Measurements from ENCODE around the gene TUBB2A.

Gene TUBB2A

GRCh38 chr6:3135668-3136291 is 21.6 kb downstream of the TUBB2A start:
- H3K4me3 ChIP-seq (ENCODE audit: low read depth, low read length) = no peak overlapping the region
- in situ Hi-C loops (cut with HindIII; ENCODE audit: low sequenced_read_pairs) = no loop called here
- DNase-seq (ENCODE audit: low read depth, low spot score) = no peak
- no peak for TF ChIP-seq CTCF (IDR thresholded peaks at IDR 0.05; ENCODE audit: low read depth, low read length)

- no peak for DNase-seq (ENCODE audit: low read depth, low spot score)
- H3K4me3 ChIP-seq (ENCODE audit: low read depth, low read length) = no peak overlapping the region
- TF ChIP-seq CTCF (IDR thresholded peaks at IDR 0.05; ENCODE audit: low read depth, low read length) = no peak
- in situ Hi-C loops (cut with HindIII; ENCODE audit: low sequenced_read_pairs) = no loop called here
Measured at GRCh38 chr6:3133515-3133914, 23.8 kb downstream of the TUBB2A start.

- no peak for DNase-seq (ENCODE audit: low read depth, low spot score)
- no peak overlapping the region for H3K4me3 ChIP-seq (ENCODE audit: low read depth, low read length)
- TF ChIP-seq CTCF (IDR thresholded peaks at IDR 0.05; ENCODE audit: low read depth, low read length) = no peak
- in situ Hi-C loops (cut with HindIII; ENCODE audit: low sequenced_read_pairs) = no loop called here
Measured at GRCh38 chr6:3131695-3132094, 25.6 kb downstream of the TUBB2A start.

GRCh38 chr6:3128356-3129108 is 28.8 kb downstream of the TUBB2A start:
- no peak for DNase-seq (ENCODE audit: low read depth, low spot score)
- in situ Hi-C loops (cut with HindIII; ENCODE audit: low sequenced_read_pairs) = no loop called here
- H3K4me3 ChIP-seq (ENCODE audit: low read depth, low read length) = no peak overlapping the region
- TF ChIP-seq CTCF (IDR thresholded peaks at IDR 0.05; ENCODE audit: low read depth, low read length) = no peak

- in situ Hi-C loops (cut with HindIII; ENCODE audit: low sequenced_read_pairs) = no loop called here
- DNase-seq (ENCODE audit: low read depth, low spot score) = no peak
- H3K4me3 ChIP-seq (ENCODE audit: low read depth, low read length) = no peak overlapping the region
- TF ChIP-seq CTCF (IDR thresholded peaks at IDR 0.05; ENCODE audit: low read depth, low read length) = no peak
Measured at GRCh38 chr6:3125815-3126214, 31.5 kb downstream of the TUBB2A start.

GRCh38 chr6:3124667-3125066 is 32.7 kb downstream of the TUBB2A start:
- DNase-seq (ENCODE audit: low read depth, low spot score) = no peak
- in situ Hi-C loops (cut with HindIII; ENCODE audit: low sequenced_read_pairs) = no loop called here
- no peak overlapping the region for H3K4me3 ChIP-seq (ENCODE audit: low read depth, low read length)
- TF ChIP-seq CTCF (IDR thresholded peaks at IDR 0.05; ENCODE audit: low read depth, low read length) = no peak

Data from astrocyte of the spinal cord (primary cell).